OCI-LY1 (cell line): ENCODE results near the gene SLC41A2.

Source experiments
- H2AFZ ChIP-seq: fragments of 200-600 bp; sonication (generic), shearing (Covaris generic); 2 replicates; pipeline ENCODE4 v1.6.0; 2014; ENCODE audit warnings: antibody characterized with exemption, mild to moderate bottlenecking, low read length
- H3F3A ChIP-seq: fragments of 200-600 bp; sonication (generic), shearing (Covaris generic); 2 replicates; pipeline ENCODE4 v1.6.0; 2014; ENCODE audit warnings: mild to moderate bottlenecking, antibody characterized with exemption, low read length, moderate library complexity; ENCODE audit not compliant: insufficient read depth
- H3K27ac ChIP-seq: fragments of 200-600 bp; sonication (generic); 2 replicates; pipeline ENCODE4 v1.5.1; 2014; ENCODE audit warnings: low read length, mixed run types, mild to moderate bottlenecking, low read depth; ENCODE audit not compliant: poor library complexity, severe bottlenecking
- H3K27me3 ChIP-seq: fragments of 200-600 bp; sonication (generic); 2 replicates; pipeline ENCODE4 v1.6.0; 2014; ENCODE audit warnings: antibody characterized with exemption, mild to moderate bottlenecking, low read length, moderate library complexity; ENCODE audit not compliant: insufficient read depth
- H3K36me3 ChIP-seq: fragments of 200-600 bp; sonication (generic); 2 replicates; pipeline ENCODE4 v1.6.1; 2014; ENCODE audit warnings: mild to moderate bottlenecking, antibody characterized with exemption, low read length, moderate library complexity, mixed read lengths; ENCODE audit not compliant: insufficient read depth
- H3K4me1 ChIP-seq: fragments of 200-600 bp; sonication (generic); 2 replicates; pipeline ENCODE4 v1.5.1; 2014; ENCODE audit warnings: mild to moderate bottlenecking, low read length, moderate library complexity; ENCODE audit not compliant: insufficient read depth, severe bottlenecking
- H3K4me2 ChIP-seq: fragments of 200-600 bp; sonication (generic), shearing (Covaris generic); 2 replicates; pipeline ENCODE4 v1.6.1; 2014; ENCODE audit warnings: low read length
- H3K4me3 ChIP-seq: fragments of 200-600 bp; sonication (generic); 2 replicates; pipeline ENCODE4 v1.5.1; 2014; ENCODE audit warnings: low read length, low read depth, mild to moderate bottlenecking, mixed read lengths; ENCODE audit not compliant: poor library complexity, severe bottlenecking
- H3K79me2 ChIP-seq: fragments of 200-600 bp; shearing (Covaris generic); 2 replicates; pipeline ENCODE4 v1.6.1; 2016; ENCODE audit warnings: mixed run types, low read length, mixed read lengths; ENCODE audit not compliant: insufficient read depth
- H3K9ac ChIP-seq: fragments of 200-600 bp; sonication (generic), shearing (Covaris generic); 2 replicates; pipeline ENCODE4 v1.6.1; 2014; ENCODE audit warnings: mild to moderate bottlenecking, low read length, mixed read lengths
- H3K9me2 ChIP-seq: fragments of 200-600 bp; sonication (generic), shearing (Covaris generic); 2 replicates; pipeline ENCODE4 v1.6.1; 2014; ENCODE audit warnings: low read depth, mild to moderate bottlenecking, low read length, mixed read lengths
- H3K9me3 ChIP-seq: fragments of 200-600 bp; shearing (Covaris generic); 2 replicates; pipeline ENCODE4 v1.6.1; 2014; ENCODE audit warnings: low read length, mixed read lengths
- H4K20me1 ChIP-seq: fragments of 200-600 bp; sonication (generic), shearing (Covaris generic); 2 replicates; pipeline ENCODE4 v1.6.0; 2016; ENCODE audit warnings: mild to moderate bottlenecking, low read length; ENCODE audit not compliant: insufficient read depth
- EZH2 ChIP-seq: fragments of 200-600 bp; sonication (generic), shearing (Covaris generic); IDR thresholded peaks from 2 replicates; pipeline ENCODE4 v1.8.0; 2017; ENCODE audit warnings: borderline replicate concordance, mixed run types, mild to moderate bottlenecking, antibody characterized with exemption, low read length, moderate library complexity, mixed read lengths
- TF ChIP-seq, protein P1 (sequence below): fragments of 200-600 bp; sonication (generic), shearing (Covaris generic); IDR thresholded peaks from 2 replicates; pipeline ENCODE4 v1.5.1; 2017; ENCODE audit warnings: mild to moderate bottlenecking, antibody characterized with exemption, low read length, moderate library complexity, mixed read lengths

The SLC41A2 gene

DNA sequence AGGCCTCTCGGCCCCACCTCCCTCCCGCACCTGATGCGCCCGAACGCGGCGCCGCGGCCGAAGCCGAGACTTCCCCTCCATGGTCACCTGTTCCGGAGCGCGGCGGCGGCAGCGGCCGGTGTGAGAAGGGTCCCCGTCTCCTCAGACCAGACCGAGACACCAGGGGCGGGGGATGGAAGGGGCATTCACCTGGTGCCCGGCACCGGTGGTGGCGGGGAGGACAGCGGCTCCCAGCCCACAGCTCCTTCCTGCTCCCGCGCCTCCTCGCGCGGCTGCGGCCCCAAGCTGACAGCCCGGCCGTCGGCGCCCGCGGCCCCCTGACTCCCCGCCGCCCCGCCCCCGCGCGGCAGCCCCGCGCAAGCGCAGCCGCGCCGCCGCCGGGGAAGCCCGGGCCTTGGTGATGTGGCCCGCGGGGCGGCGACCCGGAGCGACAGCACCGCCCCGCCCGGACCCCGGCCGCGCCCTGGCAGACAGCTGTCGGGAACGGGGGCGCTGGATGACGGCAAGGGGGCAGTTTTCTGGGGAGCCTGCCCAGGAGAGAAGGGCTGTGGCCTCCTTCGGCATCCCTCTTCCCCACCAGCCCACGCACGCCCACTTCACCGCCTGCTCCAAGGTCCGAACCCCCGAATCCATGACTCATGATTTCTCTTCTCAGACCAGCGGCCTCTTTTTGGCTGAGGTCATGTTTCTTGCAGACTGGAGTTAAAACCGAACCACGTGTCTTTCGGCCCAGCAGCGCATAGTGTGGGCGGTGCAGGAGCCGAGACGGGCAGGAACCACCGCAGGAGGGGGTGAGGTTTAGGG, at the start of gene SLC41A2:
Gene SLC41A2 (minus strand): TSS at position 290 of the 804 bp plus-strand sequence. CDS start 29,763 bp downstream, outside the sequence.
- TF ChIP-seq, protein P1, sequence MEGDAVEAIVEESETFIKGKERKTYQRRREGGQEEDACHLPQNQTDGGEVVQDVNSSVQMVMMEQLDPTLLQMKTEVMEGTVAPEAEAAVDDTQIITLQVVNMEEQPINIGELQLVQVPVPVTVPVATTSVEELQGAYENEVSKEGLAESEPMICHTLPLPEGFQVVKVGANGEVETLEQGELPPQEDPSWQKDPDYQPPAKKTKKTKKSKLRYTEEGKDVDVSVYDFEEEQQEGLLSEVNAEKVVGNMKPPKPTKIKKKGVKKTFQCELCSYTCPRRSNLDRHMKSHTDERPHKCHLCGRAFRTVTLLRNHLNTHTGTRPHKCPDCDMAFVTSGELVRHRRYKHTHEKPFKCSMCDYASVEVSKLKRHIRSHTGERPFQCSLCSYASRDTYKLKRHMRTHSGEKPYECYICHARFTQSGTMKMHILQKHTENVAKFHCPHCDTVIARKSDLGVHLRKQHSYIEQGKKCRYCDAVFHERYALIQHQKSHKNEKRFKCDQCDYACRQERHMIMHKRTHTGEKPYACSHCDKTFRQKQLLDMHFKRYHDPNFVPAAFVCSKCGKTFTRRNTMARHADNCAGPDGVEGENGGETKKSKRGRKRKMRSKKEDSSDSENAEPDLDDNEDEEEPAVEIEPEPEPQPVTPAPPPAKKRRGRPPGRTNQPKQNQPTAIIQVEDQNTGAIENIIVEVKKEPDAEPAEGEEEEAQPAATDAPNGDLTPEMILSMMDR, result no peak
- TF ChIP-seq EZH2, result no peak
- peaks cover 16% of the 10 kb centered on the region for H3K4me1 ChIP-seq
- H3K27me3 ChIP-seq, result no peaks in the 10 kb centered on the region
- H3K4me3 ChIP-seq, result peak within 1 kb of the TSS; percentile 83
- peak within 1 kb of the TSS; percentile 59 for H3K27ac ChIP-seq
- H2AFZ ChIP-seq, result no peak within 1 kb of the TSS
- no peaks in the 10 kb centered on the region for H3K9me3 ChIP-seq
- H3K9me2 ChIP-seq, result no peaks in the 10 kb centered on the region
- H4K20me1 ChIP-seq, result no peaks in the 10 kb centered on the region
- H3K9ac ChIP-seq, result peak within 1 kb of the TSS; percentile 77
- no peaks in the 10 kb centered on the region for H3F3A ChIP-seq
- peak within 1 kb of the TSS; percentile 88 for H3K4me2 ChIP-seq
- H3K79me2 ChIP-seq, result no peaks in the 10 kb centered on the region
- H3K36me3 ChIP-seq, result no peaks in the 10 kb centered on the region

GRCh38 chr12:105001476-105001875, 43.4 kb upstream of the SLC41A2 start:
- Histone ChIP-seq H2AFZ (no peak overlapping the region), H3K4me1 (peaks cover 9% of the 10 kb centered on the region), H3K9me2 (no peaks in the 10 kb centered on the region), H4K20me1 (no peaks in the 10 kb centered on the region), H3K27me3 (no peaks in the 10 kb centered on the region), H3K9me3 (no peaks in the 10 kb centered on the region), H3K79me2 (no peaks in the 10 kb centered on the region), H3K4me2 (no peak overlapping the region), H3K9ac (no peak overlapping the region), H3F3A (no peaks in the 10 kb centered on the region), H3K27ac (no peak overlapping the region), H3K4me3 (no peak overlapping the region), H3K36me3 (peaks cover 83% of the 10 kb centered on the region)
- TF ChIP-seq EZH2, result no peak
- TF ChIP-seq, protein P1, result no peak

DNA sequence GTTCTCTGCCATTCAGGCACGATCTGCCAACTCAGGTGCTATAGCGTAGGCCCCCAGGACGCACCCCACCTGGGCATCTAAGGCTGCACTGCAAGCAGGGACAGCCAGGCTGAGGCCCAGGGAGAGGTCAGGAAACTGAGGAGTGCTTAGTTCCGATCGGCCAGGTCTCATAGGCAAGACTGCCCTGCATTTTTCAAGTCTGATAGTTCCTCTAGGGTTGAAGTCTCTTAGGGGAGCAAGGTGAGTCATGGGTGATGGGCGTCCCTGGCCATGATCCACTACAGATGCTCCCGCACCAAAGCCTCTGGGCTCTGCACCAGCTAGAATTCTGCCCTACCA, 41.2 kb upstream of the SLC41A2 start:
- H4K20me1 ChIP-seq, result no peaks in the 10 kb centered on the region
- no peaks in the 10 kb centered on the region for H3K79me2 ChIP-seq
- no peak overlapping the region for H3K4me3 ChIP-seq
- H3K36me3 ChIP-seq, result peaks cover 88% of the 10 kb centered on the region
- H3K9ac ChIP-seq, result no peak overlapping the region
- H3K27me3 ChIP-seq, result no peaks in the 10 kb centered on the region
- no peaks in the 10 kb centered on the region for H3K9me2 ChIP-seq
- H2AFZ ChIP-seq, result no peak overlapping the region
- TF ChIP-seq EZH2, result no peak
- TF ChIP-seq, protein P1, result no peak
- peaks cover 9% of the 10 kb centered on the region for H3K4me1 ChIP-seq
- no peaks in the 10 kb centered on the region for H3K9me3 ChIP-seq
- H3K27ac ChIP-seq, result no peak overlapping the region
- H3K4me2 ChIP-seq, result no peak overlapping the region
- no peaks in the 10 kb centered on the region for H3F3A ChIP-seq
